K562 (cell line): Measurements from ENCODE around the gene URI1. TPM values are rescaled to one million over a fixed set of nuclear protein-coding genes. Genes with fewer than 3 reads are reported as not detected.

Experiments
- ATAC-seq: fragments of 200-7000 bp; cut with Tn5 transposase; 3 replicates; pipeline ENCODE4 v1.9.1; 2020; ENCODE audit warnings: moderate library complexity
- BruUV-seq: library from RNA; stranded (reverse); fragments of 400-500 nt; replicated peaks from 2 replicates; lab custom pipeline; 2021; lab: Mats Ljungman, UMichigan
- CTCF ChIA-PET: fragments of 300-600 bp; formaldehyde crosslinking; extraction: SDS; loops from one replicate; lab custom pipeline; 2021; ENCODE audit warnings: low intra/inter-chr PET ratio; lab: Yijun Ruan, JAX
- POLR2A ChIA-PET: fragments of 300-600, 350-650 bp; sonication (Branson Sonifier 250); formaldehyde crosslinking; extraction: SDS; loops from one replicate; lab custom pipeline; 2021; ENCODE audit warnings: antibody characterized with exemption, inconsistent platforms; lab: Yijun Ruan, JAX
- DNase-seq, 4 experiments: peaks; one replicate each; pipeline versions ENCODE4 v3.0.0 to v3.0.0-alpha.2; 2011 to 2018; ENCODE audit warnings: low spot score in 3 of 4, mixed read lengths in 3 of 4; ENCODE audit errors: extremely low read depth in 1 of 4
- FAIRE-seq: peaks from 2 replicates; lab custom pipeline; 2011; peaks lifted over from hg19 to GRCh38; lab: Jason Lieb, UNC
- H2AFZ ChIP-seq: 2 replicates; pipeline ENCODE4 v1.6.0; 2011; ENCODE audit warnings: low read depth, low read length, control low read depth, inconsistent platforms
- H3K27ac ChIP-seq: fragments of 200-600 bp; 3 replicates; pipeline ENCODE4 v1.8.0; 2011; ENCODE audit warnings: low read depth, mild to moderate bottlenecking, control low read depth, inconsistent platforms, low read length, moderate library complexity, mixed read lengths; ENCODE audit errors: extremely low read depth
- H3K27me3 ChIP-seq, 2 experiments: fragments of 300-600 bp in 1 of 2; 2 replicates in 1 of 2; 3 replicates in 1 of 2; pipeline versions ENCODE4 v1.6.0 to v1.8.0; 2011; ENCODE audit warnings: inconsistent platforms in 2 of 2, low read length in 2 of 2, mild to moderate bottlenecking in 1 of 2, mixed read lengths in 1 of 2, moderate library complexity in 1 of 2; ENCODE audit not compliant: control insufficient read depth in 2 of 2, insufficient read depth in 2 of 2
- H3K36me3 ChIP-seq: fragments of 300-600 bp; 3 replicates; pipeline ENCODE4 v1.8.0; 2011; ENCODE audit warnings: mild to moderate bottlenecking, low read length, inconsistent platforms; ENCODE audit not compliant: control insufficient read depth, insufficient read depth
- H3K4me1 ChIP-seq, 2 experiments: fragments of 200-600 bp in 1 of 2; replicated peaks in 1 of 2; 2 replicates in 1 of 2; 3 replicates in 1 of 2; pipeline versions ENCODE4 v1.5.1 to v1.8.0; 2011; ENCODE audit warnings: inconsistent platforms in 2 of 2, low read length in 2 of 2, mild to moderate bottlenecking in 1 of 2, mixed read lengths in 1 of 2, moderate library complexity in 1 of 2; ENCODE audit not compliant: control insufficient read depth in 2 of 2, insufficient read depth in 2 of 2
- H3K4me2 ChIP-seq: 2 replicates; pipeline ENCODE4 v1.6.1; 2011; ENCODE audit warnings: low read length, control low read depth, inconsistent platforms, mixed read lengths; ENCODE audit not compliant: insufficient read depth
- H3K4me3 ChIP-seq: fragments of 200-600 bp; sonication (generic), shearing (Covaris generic); 2 replicates; pipeline ENCODE4 v1.5.1; 2016; ENCODE audit warnings: control low read depth, inconsistent platforms
- H3K79me2 ChIP-seq: fragments of 200-600 bp; 3 replicates; pipeline ENCODE4 v1.8.0; 2011; ENCODE audit warnings: low read length, inconsistent platforms; ENCODE audit not compliant: control insufficient read depth, insufficient read depth
- H3K9ac ChIP-seq, 2 experiments: 2 replicates each; pipeline versions ENCODE4 v1.6.0 to v1.6.1; 2011; ENCODE audit warnings: low read depth in 2 of 2, low read length in 2 of 2, control low read depth in 1 of 2, inconsistent platforms in 1 of 2, mild to moderate bottlenecking in 1 of 2, mixed read lengths in 1 of 2; ENCODE audit not compliant: insufficient read depth in 1 of 2
- H3K9me1 ChIP-seq: one replicate; pipeline ENCODE4 v1.6.0; 2011; ENCODE audit warnings: inconsistent platforms, mild to moderate bottlenecking, low read length, moderate library complexity; ENCODE audit not compliant: control insufficient read depth, insufficient read depth
- H3K9me3 ChIP-seq: replicated peaks from 2 replicates; pipeline ENCODE4 v1.5.1; 2011; ENCODE audit warnings: low read depth, low read length, inconsistent platforms; ENCODE audit not compliant: control insufficient read depth, insufficient read depth
- H4K20me1 ChIP-seq: replicated peaks from 2 replicates; pipeline ENCODE4 v1.6.1; 2011; ENCODE audit warnings: low read length, inconsistent platforms, mixed read lengths; ENCODE audit not compliant: control insufficient read depth, insufficient read depth
- BDP1 ChIP-seq: IDR thresholded peaks from 3 replicates; pipeline ENCODE4 v1.6.1; 2011; ENCODE audit not compliant: insufficient read length, insufficient read depth
- EGR1 ChIP-seq: fragments of 450-650 bp; conservative IDR thresholded peaks from 2 replicates; pipeline ENCODE4 v1.6.1; 2017; ENCODE audit warnings: mild to moderate bottlenecking
- FOXJ2 ChIP-seq: fragments of 200-800 bp; sonication (Bioruptor generic); IDR thresholded peaks from 2 replicates; pipeline ENCODE4 v1.6.1; 2016; ENCODE audit warnings: missing genetic modification characterization, missing compliant biosample characterization
- GABPA ChIP-seq: fragments of 200-800 bp; sonication (Bioruptor generic); conservative IDR thresholded peaks from 2 replicates; pipeline ENCODE4 v1.6.1; 2016; ENCODE audit warnings: low read depth, missing genetic modification characterization, missing compliant biosample characterization
- HDAC3 ChIP-seq: fragments of 450-650 bp; IDR thresholded peaks from 2 replicates; pipeline ENCODE4 v1.6.1; 2018; ENCODE audit warnings: borderline replicate concordance, mild to moderate bottlenecking, moderate library complexity; ENCODE audit not compliant: partially characterized antibody
- KAT7 ChIP-seq: sonication (generic); formaldehyde crosslinking; IDR thresholded peaks from 2 replicates; pipeline ENCODE4 v1.8.0; 2022; ENCODE audit warnings: missing genetic modification reagents, mild to moderate bottlenecking, borderline replicate concordance
- MAFG ChIP-seq: fragments of 450-650 bp; conservative IDR thresholded peaks from 2 replicates; pipeline ENCODE4 v1.6.1; 2016; ENCODE audit warnings: missing genetic modification characterization, missing compliant biosample characterization
- MAX ChIP-seq: sonication (generic); formaldehyde crosslinking; IDR thresholded peaks from 2 replicates; pipeline ENCODE4 v1.9.0; 2022; ENCODE audit warnings: mild to moderate bottlenecking, missing genetic modification reagents
- NBN ChIP-seq: fragments of 450-650 bp; IDR thresholded peaks from 2 replicates; pipeline ENCODE4 v1.6.1; 2016; ENCODE audit warnings: low read depth, mild to moderate bottlenecking
- PCBP2 ChIP-seq: fragments of 200-400 bp; formaldehyde crosslinking; IDR thresholded peaks from 2 replicates; pipeline ENCODE4 v1.6.1; 2018; ENCODE audit warnings: low read length, low read depth, mild to moderate bottlenecking, moderate library complexity; ENCODE audit not compliant: poor library complexity, severe bottlenecking
- POLR2AphosphoS2 ChIP-seq: IDR thresholded peaks from 2 replicates; pipeline ENCODE4 v1.6.1; 2012; ENCODE audit warnings: low read length, improper control_type of control experiment
- RNF2 ChIP-seq: sonication (generic); IDR thresholded peaks from 2 replicates; pipeline ENCODE4 v1.6.1; 2016
- SREBF2 ChIP-seq: sonication (generic); formaldehyde crosslinking; IDR thresholded peaks from 2 replicates; pipeline ENCODE4 v1.4.0; 2020; ENCODE audit warnings: mild to moderate bottlenecking, missing genetic modification reagents
- TAF7 ChIP-seq: fragments of 450-650 bp; IDR thresholded peaks from 2 replicates; pipeline ENCODE4 v1.6.1; 2016; ENCODE audit warnings: missing genetic modification characterization, missing compliant biosample characterization
- TBL1XR1 ChIP-seq, 2 experiments: IDR thresholded peaks; 2 replicates each; pipeline ENCODE4 v1.6.1; 2012; ENCODE audit warnings: improper control_type of control experiment in 2 of 2, low read length in 2 of 2, mild to moderate bottlenecking in 1 of 2
- VEZF1 ChIP-seq: fragments of 200-800 bp; sonication (Bioruptor generic); IDR thresholded peaks from 2 replicates; pipeline ENCODE4 v1.6.1; 2017; ENCODE audit warnings: missing genetic modification characterization, missing compliant biosample characterization
- YBX1 ChIP-seq: fragments of 450-650 bp; IDR thresholded peaks from 2 replicates; pipeline ENCODE4 v1.7.1; 2016; ENCODE audit warnings: mild to moderate bottlenecking
- ZBED1 ChIP-seq: IDR thresholded peaks from 2 replicates; pipeline ENCODE4 v1.6.1; 2014
- ZNF253 ChIP-seq: fragments of 250-450 bp; sonication (Bioruptor Pico); conservative IDR thresholded peaks from 2 replicates; pipeline ENCODE4 v1.6.1; 2021; ENCODE audit warnings: mild to moderate bottlenecking
- ZNF518B ChIP-seq: fragments of 250-450 bp; sonication (Bioruptor Pico); IDR thresholded peaks from 2 replicates; pipeline ENCODE4 v1.5.0; 2021; ENCODE audit warnings: mild to moderate bottlenecking, moderate library complexity
- WGBS: fragments of 100-300 bp; shearing (Covaris generic); methylation state at CpG from one replicate; pipeline ENCODE4 v1.1.6; 2016; ENCODE audit warnings: low coverage, mixed read lengths; ENCODE audit not compliant: insufficient coverage; ENCODE audit errors: missing lambda C conversion rate; 5-methylcytosine and 5-hydroxymethylcytosine counted together
- in situ Hi-C: fragments of 300-500 bp; cut with MboI; formaldehyde crosslinking; loops from 4 replicates; pipeline ENCODE4 v1.15.0; 2018; ENCODE audit warnings: inconsistent platforms, mixed read lengths
- intact Hi-C: fragments of 100-400 bp; cut with micrococcal nuclease; formaldehyde crosslinking; loops from 2 replicates; pipeline ENCODE4 v1.14.2; 2022
- polyA plus RNA-seq, 8 experiments: library from polyadenylated mRNA; depleted of rRNA in 4 of 8; stranded (reverse) in 5 of 8; unstranded in 3 of 8; fragments of >200 nt; fragmentation: Nextera tagmentation in 2 of 8; fragmentation: Illumina TruSeq in 1 of 8; extraction: Ambion mirVana in 2 of 8; extraction: Trizol in 1 of 8; gene quantifications; 2 replicates each; pipeline versions ENCODE4 v1.2.1 to v1.2.3, GENCODE V29; 2011 to 2014; ENCODE audit warnings: inconsistent platforms in 1 of 8, missing spikeins in 1 of 8
- total RNA-seq, 7 experiments: library from RNA; depleted of rRNA in 6 of 7; stranded (reverse); fragments of >200 nt in 6 of 7; fragmentation: Illumina TruSeq in 2 of 7; extraction: Trizol in 2 of 7; gene quantifications; 2 replicates each; pipeline versions ENCODE4 v1.2.1 to v1.2.3, GENCODE V29; 2011 to 2021; ENCODE audit warnings: low replicate concordance in 1 of 7

URI1 gene
- total and polyA plus RNA-seq, 9 of the 15 experiments (the other 6 are each of a cell fraction or from before 2014, with no cell fraction given), result 16.9 to 87.4 (median 63.9) TPM

- no peaks in the 10 kb centered on the region for H3K9me3 ChIP-seq
- H3K27ac ChIP-seq, result no peak overlapping the region
- no peaks in the 10 kb centered on the region for H4K20me1 ChIP-seq
- DNase-seq (no peak), FAIRE-seq (no peak)
- 0% methylated on average over 1 of the region's 1 CpG for WGBS
- no peak overlapping the region for H2AFZ ChIP-seq
- H3K27me3 ChIP-seq, result peaks cover 3 to 38% of the 10 kb centered on the region in 2 experiments; a peak in 3 of 5 replicates
- no peak overlapping the region for H3K9ac ChIP-seq
- no peak overlapping the region for H3K4me2 ChIP-seq
- BruUV-seq, result no TSS peak
- H3K36me3 ChIP-seq, result no peaks in the 10 kb centered on the region
- TF ChIP-seq NBN, result no peak
- TF ChIP-seq GABPA (tag), result no peak
- no peak for TF ChIP-seq BDP1
- no peak for TF ChIP-seq KAT7 (CRISPR knock-in tag)
- no peak for TF ChIP-seq ZNF253 (CRISPR knock-in tag)
- no peak for TF ChIP-seq FOXJ2 (tag)
- no peak for TF ChIP-seq TAF7
- no peak for TF ChIP-seq TBL1XR1 (IDR thresholded peaks at IDR 0.05; ENCODE audit: low read length in 2 of 2)
- no peak for TF ChIP-seq ZNF518B (CRISPR knock-in tag)
- TF ChIP-seq RNF2, result no peak
- no peak for TF ChIP-seq MAX
- no peak for TF ChIP-seq EGR1
- TF ChIP-seq PCBP2, result no peak
- TF ChIP-seq VEZF1, result no peak
- no peak for TF ChIP-seq POLR2AphosphoS2
- no peak for TF ChIP-seq MAFG
- TF ChIP-seq ZBED1, result no peak
- TF ChIP-seq HDAC3, result no peak
- no peak for TF ChIP-seq SREBF2 (CRISPR knock-in tag)
- no peak for TF ChIP-seq YBX1
- TF ChIP-seq, all 486 proteins: peak for 0
- in situ Hi-C loops (no loop called here), intact Hi-C loops (no loop called here)
- no peak overlapping the region for H3K4me3 ChIP-seq
- no peaks in the 10 kb centered on the region for H3K9me1 ChIP-seq
- no peak for ATAC-seq
- H3K4me1 ChIP-seq, result no peaks in the 10 kb centered on the region; a peak in 2 of 5 replicates
- POLR2A ChIA-PET, result interaction anchor here (1.0 kb wide), 1 partner anchor 9 kb away, joined by 3 read pairs; no protein-coding TSS in a partner anchor
- CTCF ChIA-PET, result no interaction called here
- no peaks in the 10 kb centered on the region for H3K79me2 ChIP-seq
These were observed 16.0 kb upstream of the URI1 start for GRCh38 chr19:29926031-29926430.
